ENCODE data around the gene ATXN1L. TPM values are rescaled to one million over a fixed set of nuclear protein-coding genes. Genes with fewer than 3 reads are reported as not detected.
A peak's percentile ranks its signal among the peaks of the same experiment; 100 is the strongest.
"Not testable (repeated sequence)": the region's sequence is repeated elsewhere in the genome, so short reads cannot be mapped to it uniquely, and the experiment has no call there.

The ATXN1L gene
- total RNA-seq, 1 experiment from 2014 or later, result 13.9 TPM

DNA sequence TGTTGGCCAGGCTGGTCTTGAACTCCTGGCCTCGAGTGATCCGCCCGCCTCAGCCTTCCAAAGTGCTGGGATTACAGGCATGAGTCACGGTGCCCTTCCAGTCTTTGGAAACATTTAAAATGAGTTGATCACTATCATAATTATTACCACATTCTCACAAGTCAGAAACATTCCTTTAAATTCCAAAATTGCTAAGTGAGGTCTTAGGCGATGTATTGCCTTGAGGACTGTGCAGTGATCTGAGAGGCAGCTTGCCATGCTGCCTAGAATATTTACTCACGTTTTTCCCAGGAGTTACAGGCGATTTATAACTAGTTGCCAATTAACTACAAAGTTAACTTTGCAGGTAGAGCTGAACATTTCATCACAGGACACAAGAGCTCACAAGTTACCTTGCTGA lies 5.7 kb upstream of the ATXN1L start:
- Histone ChIP-seq H3K4me3 (no peak overlapping the region), H3K4me1 (no peaks in the 10 kb centered on the region), H3K27ac (no peak overlapping the region), H3K9me3 (replicated peaks) (no peaks in the 10 kb centered on the region), H3K36me3 (no peaks in the 10 kb centered on the region), H3K27me3 (no peaks in the 10 kb centered on the region)
- no peak for DNase-seq

GRCh38 chr16:71843572-71843971 lies 2.2 kb upstream of the ATXN1L start:
- Histone ChIP-seq H3K9me3 (replicated peaks) (no peaks in the 10 kb centered on the region), H3K27me3 (no peaks in the 10 kb centered on the region), H3K36me3 (no peaks in the 10 kb centered on the region), H3K27ac (no peak overlapping the region), H3K4me3 (no peak overlapping the region), H3K4me1 (no peaks in the 10 kb centered on the region)
- DNase-seq, result no peak

GRCh38 chr16:71846431-71846830 lies 655 bp downstream of the ATXN1L start:
- Histone ChIP-seq H3K4me3 (peak overlapping the region; percentile 91), H3K9me3 (replicated peaks) (no peaks in the 10 kb centered on the region), H3K27ac (peak overlapping the region; percentile 37), H3K36me3 (no peaks in the 10 kb centered on the region), H3K4me1 (no peaks in the 10 kb centered on the region), H3K27me3 (no peaks in the 10 kb centered on the region)
- no peak for DNase-seq

- DNase-seq, result no peak
- Histone ChIP-seq H3K9me3 (replicated peaks) (no peaks in the 10 kb centered on the region), H3K27me3 (no peaks in the 10 kb centered on the region), H3K4me1 (no peaks in the 10 kb centered on the region), H3K4me3 (peak overlapping the region; percentile 91; the same call in 1 of the 2 replicates), H3K27ac (no peak overlapping the region), H3K36me3 (no peaks in the 10 kb centered on the region)
These were observed 1.3 kb downstream of the ATXN1L start for GRCh38 chr16:71847096-71847495.

GRCh38 chr16:71848622-71849021 lies 2.8 kb downstream of the ATXN1L start:
- Histone ChIP-seq H3K36me3 (no peaks in the 10 kb centered on the region), H3K27ac (no peak overlapping the region), H3K9me3 (replicated peaks) (no peaks in the 10 kb centered on the region), H3K4me3 (no peak overlapping the region), H3K4me1 (no peaks in the 10 kb centered on the region), H3K27me3 (no peaks in the 10 kb centered on the region)
- DNase-seq, result no peak

DNA sequence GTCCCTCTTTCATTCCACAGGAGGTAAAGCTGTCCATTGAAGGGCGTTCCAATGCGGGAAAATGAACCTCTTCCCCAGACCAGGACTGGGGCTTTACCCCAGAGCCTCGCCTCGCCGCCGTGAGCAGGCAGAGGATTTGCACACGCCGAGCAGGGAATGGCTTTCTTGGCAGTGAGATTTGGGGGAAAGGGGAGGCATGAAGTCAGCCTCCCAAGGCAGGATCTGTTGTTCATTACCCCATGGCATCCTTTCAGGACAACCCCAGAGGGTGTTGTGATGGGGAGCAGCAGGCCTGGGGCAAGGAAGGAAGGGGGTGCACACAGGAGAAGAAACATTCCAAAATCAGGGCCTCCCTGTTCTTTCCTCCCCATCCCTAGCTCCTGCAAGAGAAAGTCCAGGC lies 6.0 kb downstream of the ATXN1L start:
- no peaks in the 10 kb centered on the region for H3K36me3 ChIP-seq
- no peak overlapping the region for H3K4me3 ChIP-seq
- no peaks in the 10 kb centered on the region for H3K9me3 ChIP-seq (replicated peaks)
- DNase-seq, result no peak
- no peaks in the 10 kb centered on the region for H3K4me1 ChIP-seq
- H3K27me3 ChIP-seq, result no peaks in the 10 kb centered on the region
- H3K27ac ChIP-seq, result no peak overlapping the region

- H3K4me1 ChIP-seq, result no peaks in the 10 kb centered on the region
- no peaks in the 10 kb centered on the region for H3K27me3 ChIP-seq
- H3K27ac ChIP-seq, result no peak overlapping the region
- no peaks in the 10 kb centered on the region for H3K36me3 ChIP-seq
- H3K9me3 ChIP-seq (replicated peaks), result no peaks in the 10 kb centered on the region
- H3K4me3 ChIP-seq, result no peak overlapping the region
- DNase-seq, result no peak
These were observed 6.4 kb downstream of the ATXN1L start for GRCh38 chr16:71852158-71852557.

- Histone ChIP-seq H3K36me3 (no peaks in the 10 kb centered on the region), H3K27ac (no peak overlapping the region), H3K27me3 (no peaks in the 10 kb centered on the region), H3K4me1 (no peaks in the 10 kb centered on the region), H3K4me3 (no peak overlapping the region), H3K9me3 (replicated peaks) (no peaks in the 10 kb centered on the region)
- DNase-seq, result no peak
These were observed 6.8 kb downstream of the ATXN1L start for GRCh38 chr16:71852561-71852960.

DNA sequence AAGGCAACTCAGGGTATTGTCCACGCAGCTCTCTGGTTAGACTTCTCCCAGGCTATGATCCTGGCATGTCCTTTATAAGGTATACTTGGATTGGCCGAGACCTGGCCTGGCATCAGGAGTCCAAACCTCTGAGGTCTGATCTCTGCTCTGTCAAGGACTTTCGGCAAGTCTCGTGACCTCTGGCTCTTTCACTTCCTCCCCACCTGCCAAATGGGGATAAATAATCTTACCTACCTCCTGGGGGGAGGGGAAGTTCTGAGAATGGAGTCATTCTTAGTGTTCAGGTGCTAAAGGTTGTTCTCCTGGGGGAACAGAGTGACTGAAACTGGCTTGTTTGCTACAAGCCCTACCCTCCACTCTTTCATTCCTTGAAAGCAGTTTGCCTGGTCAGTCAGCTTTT lies 7.6 kb downstream of the ATXN1L start:
- no peaks in the 10 kb centered on the region for H3K9me3 ChIP-seq (replicated peaks)
- no peak overlapping the region for H3K27ac ChIP-seq
- H3K4me1 ChIP-seq, result no peaks in the 10 kb centered on the region
- H3K27me3 ChIP-seq, result no peaks in the 10 kb centered on the region
- no peak for DNase-seq
- no peaks in the 10 kb centered on the region for H3K36me3 ChIP-seq
- H3K4me3 ChIP-seq, result no peak overlapping the region

DNA sequence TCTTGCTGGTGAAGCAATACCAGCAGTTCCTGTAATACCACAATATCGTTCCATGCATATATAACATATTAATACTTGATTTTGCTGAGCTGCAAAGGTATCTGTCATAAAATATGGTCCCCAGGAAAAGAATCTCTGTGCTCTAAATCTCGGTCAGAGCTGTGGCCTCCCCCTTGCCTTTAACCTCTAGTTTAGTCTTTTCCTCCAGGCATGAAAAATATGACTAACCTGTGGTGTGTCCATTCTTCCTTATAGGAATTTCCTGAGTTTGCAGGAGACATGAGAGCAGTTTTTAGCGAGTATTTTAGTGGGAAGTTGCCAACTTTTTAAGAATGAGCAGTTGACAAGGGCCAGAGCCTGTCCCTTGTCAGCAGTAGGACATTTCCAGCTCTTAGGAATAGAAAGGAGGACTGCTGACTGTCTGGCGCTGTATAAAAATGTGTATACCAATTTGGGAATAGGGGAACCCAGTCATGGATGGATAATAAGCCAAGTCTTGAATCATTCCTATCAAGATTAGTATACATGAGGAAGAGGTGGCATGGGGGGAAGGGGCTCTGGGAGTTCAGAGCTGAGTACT lies 8.7 kb downstream of the ATXN1L start:
- Histone ChIP-seq H3K27me3 (no peaks in the 10 kb centered on the region), H3K4me3 (no peak overlapping the region), H3K27ac (no peak overlapping the region), H3K9me3 (replicated peaks) (no peaks in the 10 kb centered on the region), H3K4me1 (no peaks in the 10 kb centered on the region), H3K36me3 (peaks cover 3% of the 10 kb centered on the region; the same call in 1 of the 2 replicates)
- no peak for DNase-seq

DNA sequence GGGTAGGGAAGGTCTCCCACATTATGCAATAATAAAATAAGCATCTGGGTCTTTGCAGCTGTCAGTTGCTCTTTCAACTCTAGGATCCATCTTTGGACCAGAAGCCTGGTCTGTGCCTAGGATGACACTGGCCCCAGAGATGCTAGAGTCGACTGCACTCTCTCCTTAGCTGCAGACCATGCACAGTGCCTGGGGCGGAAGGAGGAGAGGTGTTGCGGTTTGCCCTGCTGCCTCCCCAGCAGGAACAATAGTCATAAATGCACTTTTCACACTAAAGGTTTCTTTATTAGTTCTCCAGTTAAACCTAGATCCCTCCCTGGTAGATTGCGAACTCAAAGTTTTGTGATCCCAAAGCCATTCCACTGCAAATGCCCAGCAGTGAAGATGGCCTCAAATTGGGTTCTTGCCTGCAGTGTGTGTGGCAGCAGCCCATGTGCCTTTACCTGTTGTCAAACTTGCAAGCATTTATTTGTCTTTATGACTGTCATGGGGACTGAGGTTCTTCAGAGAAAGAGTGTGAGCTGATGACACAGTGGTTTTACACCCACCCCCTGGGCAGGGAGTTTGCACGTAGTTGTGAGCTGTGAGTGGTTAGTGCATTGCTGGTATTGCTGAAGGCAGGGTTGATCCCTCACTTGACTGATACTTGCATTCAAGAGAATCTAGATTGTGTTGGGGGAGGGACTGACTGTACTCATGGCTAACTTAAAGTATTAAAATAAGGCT lies 10.3 kb downstream of the ATXN1L start:
- H3K27ac ChIP-seq, result no peak overlapping the region
- no peaks in the 10 kb centered on the region for H3K4me1 ChIP-seq
- no peaks in the 10 kb centered on the region for H3K27me3 ChIP-seq
- no peak for DNase-seq
- no peak overlapping the region for H3K4me3 ChIP-seq
- no peaks in the 10 kb centered on the region for H3K9me3 ChIP-seq (replicated peaks)
- H3K36me3 ChIP-seq, result peaks cover 3% of the 10 kb centered on the region; the same call in 1 of the 2 replicates

DNA sequence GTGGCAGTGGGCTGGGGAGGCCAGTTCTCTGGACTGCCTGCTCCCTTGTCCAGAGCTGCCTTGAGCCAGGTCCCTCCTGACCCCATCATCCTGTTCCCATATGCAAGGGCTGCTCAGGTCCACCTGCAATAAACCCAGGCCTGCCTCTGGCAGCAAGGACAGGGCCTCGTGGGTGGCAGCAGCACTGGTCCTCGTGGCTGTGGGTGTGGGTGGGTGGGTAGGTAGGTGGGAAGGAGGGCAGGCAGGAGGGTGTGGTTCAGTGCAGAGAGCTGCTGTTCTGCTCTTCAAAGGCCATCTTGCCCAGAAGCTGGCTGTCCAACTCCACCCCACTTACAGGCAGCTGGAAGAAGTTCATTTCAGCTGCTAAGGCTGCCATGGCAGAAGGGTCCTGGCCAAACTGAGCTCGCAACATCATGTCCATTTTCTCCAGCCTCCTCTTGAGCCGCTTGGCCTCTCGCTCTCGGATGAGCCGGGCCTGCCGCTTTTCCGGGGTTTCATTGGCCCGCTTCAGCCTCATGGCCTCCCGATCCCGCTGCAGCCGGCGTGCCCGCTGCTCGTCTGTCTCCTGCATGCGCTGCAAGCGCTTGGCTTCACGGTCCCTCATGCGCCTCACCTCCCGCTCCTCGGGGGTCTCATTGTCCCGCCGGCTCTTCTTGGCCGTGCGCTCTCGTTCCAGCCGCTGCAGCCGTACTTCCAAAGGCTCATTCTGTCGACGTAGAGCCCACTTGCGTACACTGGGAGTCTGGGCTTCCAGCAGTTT lies 14.2 kb downstream of the ATXN1L start:
- H3K9me3 ChIP-seq (replicated peaks), result no peaks in the 10 kb centered on the region
- no peak for DNase-seq
- H3K27ac ChIP-seq, result no peak overlapping the region
- H3K4me3 ChIP-seq, result no peak overlapping the region
- H3K4me1 ChIP-seq, result no peaks in the 10 kb centered on the region
- no peaks in the 10 kb centered on the region for H3K27me3 ChIP-seq
- H3K36me3 ChIP-seq, result peaks cover 3% of the 10 kb centered on the region; the same call in 1 of the 2 replicates

GRCh38 chr16:71863995-71864394 lies 18.2 kb downstream of the ATXN1L start:
- Histone ChIP-seq H3K4me3 (no peak overlapping the region), H3K4me1 (no peaks in the 10 kb centered on the region), H3K9me3 (replicated peaks) (no peaks in the 10 kb centered on the region), H3K27me3 (no peaks in the 10 kb centered on the region), H3K36me3 (peaks cover 1% of the 10 kb centered on the region; the same call in 1 of the 2 replicates), H3K27ac (no peak overlapping the region)
- DNase-seq, result no peak

GRCh38 chr16:71865173-71865863 lies 19.5 kb downstream of the ATXN1L start:
- Histone ChIP-seq H3K36me3 (no peaks in the 10 kb centered on the region), H3K4me1 (no peaks in the 10 kb centered on the region), H3K9me3 (replicated peaks) (no peaks in the 10 kb centered on the region), H3K4me3 (no peak overlapping the region), H3K27ac (no peak overlapping the region), H3K27me3 (no peaks in the 10 kb centered on the region)
- DNase-seq, result no peak

GRCh38 chr16:71867175-71867574 lies 21.4 kb downstream of the ATXN1L start:
- H3K9me3 ChIP-seq (replicated peaks); H3K36me3 ChIP-seq; DNase-seq; H3K4me1 ChIP-seq; H3K27me3 ChIP-seq; H3K4me3 ChIP-seq; H3K27ac ChIP-seq: not testable (repeated sequence)

Data from SJCRH30 (cell line).